ACHN (cell line): ENCODE results near the gene PLK3.
A peak's percentile ranks its signal among the peaks of the same experiment; 100 is the strongest.

Experiments
- DNase-seq: peaks from one replicate; pipeline ENCODE4 v3.0.0-alpha.2; 2015
- in situ Hi-C: cut with HindIII; loops from 2 replicates; pipeline ENCODE4 v1.10.0; 2017; ENCODE audit warnings: low sequenced_read_pairs, low pct_ligation_motif_present, low pct_unique_long_range_greater_than_20kb

The PLK3 gene

DNA sequence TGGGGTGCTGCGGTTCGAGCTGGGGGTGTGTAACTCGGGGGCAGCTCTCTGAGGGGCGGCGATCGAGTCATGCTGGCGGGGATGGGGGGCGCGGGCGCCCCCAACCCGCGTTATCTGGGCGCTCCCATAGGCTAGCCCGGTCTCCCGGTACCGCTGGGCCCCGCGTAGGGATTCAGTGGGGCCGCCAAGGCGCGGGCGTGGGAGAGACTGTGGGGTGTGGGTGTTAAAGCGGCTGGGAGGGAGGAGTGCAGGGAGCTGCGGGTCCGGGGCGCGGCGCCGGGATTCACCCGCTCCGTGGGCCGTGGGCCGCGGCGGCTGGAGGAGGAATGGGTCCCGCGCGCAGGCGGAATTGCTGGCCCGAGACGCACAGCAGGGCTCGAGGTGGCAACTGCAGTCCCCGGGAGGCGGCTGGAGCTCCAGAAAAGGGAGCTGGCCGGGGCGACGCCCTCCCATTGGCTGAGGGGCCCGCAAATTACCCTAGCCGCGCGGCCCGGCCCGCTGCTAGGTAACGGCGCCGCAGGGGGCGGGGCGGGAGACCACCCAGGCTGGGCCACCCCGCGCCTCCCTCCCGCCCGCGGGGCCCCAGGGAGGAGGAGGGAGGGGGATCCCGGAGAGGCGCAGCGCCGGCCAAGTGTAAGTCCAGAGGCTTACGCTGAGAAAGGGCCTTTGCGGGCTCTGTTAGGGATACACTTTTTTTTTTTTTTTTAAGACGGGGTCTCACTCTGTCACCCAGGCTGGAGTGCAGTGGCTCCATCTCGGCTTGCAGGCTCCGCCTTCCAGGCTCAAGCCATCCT is 42.9 kb downstream of the PLK3 start, which contains the start of gene PTCH2:
TSS of gene PTCH2 (minus strand) at position 392 of the 794 bp plus-strand sequence. CDS start at position 71, 321 bp downstream.
- peak; percentile 59 for DNase-seq
- in situ Hi-C loops, result no loop called here

DNA sequence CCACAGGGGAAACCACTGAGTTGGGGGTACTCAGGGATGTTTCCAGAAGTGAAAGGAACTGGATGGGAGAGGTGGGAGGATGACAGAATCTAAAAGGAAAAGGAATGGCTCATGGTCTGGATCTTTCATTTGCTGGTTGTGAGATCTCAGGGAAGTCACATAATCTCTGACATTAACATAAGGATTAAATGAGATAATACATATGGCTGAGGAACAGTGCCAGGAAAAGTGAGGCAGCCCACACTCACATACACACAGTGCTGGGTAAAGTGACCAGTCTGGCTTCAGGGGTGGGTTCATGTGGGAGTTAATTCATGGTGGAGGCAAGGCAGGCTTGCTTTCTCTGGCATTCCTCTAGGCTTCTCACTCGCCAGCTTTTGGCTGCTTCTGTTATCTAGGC is 46.8 kb downstream of the PLK3 start:
- in situ Hi-C loops, result no loop called here
- no peak for DNase-seq

- no peak for DNase-seq
- in situ Hi-C loops, result no loop called here
Observed at GRCh38 chr1:44847845-44848244, 47.7 kb downstream of the PLK3 start.

- in situ Hi-C loops, result no loop called here
- DNase-seq, result no peak
Observed at GRCh38 chr1:44848456-44849181, 48.4 kb downstream of the PLK3 start.

DNA sequence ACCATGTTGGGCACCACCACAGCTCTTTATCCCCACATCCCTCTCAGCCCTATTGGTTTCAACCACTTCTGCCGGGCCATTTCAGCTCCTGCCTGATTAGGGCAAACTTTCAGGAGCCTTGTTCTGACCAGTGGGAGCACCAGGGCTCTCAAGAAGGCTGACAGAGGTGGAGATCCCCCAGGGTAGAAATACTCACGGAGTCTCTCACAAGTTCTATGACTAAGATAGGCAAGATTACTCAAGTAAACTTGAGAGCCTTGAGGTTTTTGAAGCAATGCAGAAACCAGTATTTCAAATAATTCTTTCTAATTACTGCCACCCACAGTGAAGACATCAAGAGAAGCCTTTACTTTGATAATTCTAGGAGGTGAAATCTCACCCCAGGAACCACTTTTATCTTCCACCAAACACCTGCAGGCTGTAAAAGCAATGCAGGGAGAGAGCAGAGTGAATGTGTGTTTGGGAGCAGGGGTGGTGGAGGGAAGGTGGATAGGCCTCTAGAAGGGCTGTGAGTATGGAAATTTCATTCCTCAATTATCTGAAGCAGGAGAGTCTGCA is 49.5 kb downstream of the PLK3 start:
- no peak for DNase-seq
- in situ Hi-C loops, result no loop called here

GRCh38 chr1:44851308-44851707 is 51.1 kb downstream of the PLK3 start:
- no peak for DNase-seq
- in situ Hi-C loops, result no loop called here

- DNase-seq, result no peak
- in situ Hi-C loops, result no loop called here
Observed at GRCh38 chr1:44853201-44853600, 53.0 kb downstream of the PLK3 start.

- DNase-seq, result no peak
- in situ Hi-C loops, result no loop called here
Observed at GRCh38 chr1:44854970-44855369, 54.8 kb downstream of the PLK3 start.
